ENCODE results near the gene ALOX5AP.
"Not testable (repeated sequence)": the region's sequence is repeated elsewhere in the genome, so short reads cannot be mapped to it uniquely, and the experiment has no call there.

Gene ALOX5AP

GRCh38 chr13:30743319-30744055, 8.1 kb downstream of the ALOX5AP start:
- H3K36me3 ChIP-seq: peaks cover 0 to 99% (median 91%) of the 10 kb centered on the region in 11 experiments; a peak in 20 of 22 replicates
- H3K27me3 ChIP-seq: no peaks in the 10 kb centered on the region
- no peak for TF ChIP-seq Cebpa-rat (IDR thresholded peaks at IDR 0.05)
- H3K9me3 ChIP-seq (replicated peaks in 1 of 11): peaks cover 0 to 8% (median 0%) of the 10 kb centered on the region in 11 experiments; a peak in 1 of 22 replicates
- peaks cover 47 to 93% (median 79%) of the 10 kb centered on the region in 10 experiments for H3K4me1 ChIP-seq
- H3K4me2 ChIP-seq: peak overlapping the region; percentile 64 to 99 (median 87)
- peaks cover 0 to 100% (median 91%) of the 10 kb centered on the region in 11 experiments; a peak in 16 of 22 replicates for H4K20me1 ChIP-seq
- H3K4me3 ChIP-seq: peak overlapping the region in 6 of 10 experiments; percentile 4 to 87 (median 30); a peak in 9 of 20 replicates
- peak overlapping the region in 10 of 11 experiments; percentile 43 to 77 (median 66); a peak in 20 of 22 replicates for H3K27ac ChIP-seq
- H3K9ac ChIP-seq: peak overlapping the region in 9 of 11 experiments; percentile 12 to 59 (median 45); a peak in 14 of 22 replicates

- Histone ChIP-seq H3K9me3 (replicated peaks in 1 of 11) (peaks cover 0 to 8% (median 0%) of the 10 kb centered on the region in 11 experiments; a peak in 1 of 22 replicates), H3K9ac (peak overlapping the region in 9 of 11 experiments; percentile 2 to 59 (median 46); a peak in 11 of 22 replicates), H4K20me1 (peaks cover 0 to 100% (median 93%) of the 10 kb centered on the region in 11 experiments; a peak in 16 of 22 replicates), H3K4me1 (peaks cover 41 to 92% (median 74%) of the 10 kb centered on the region in 10 experiments), H3K36me3 (peaks cover 0 to 99% (median 91%) of the 10 kb centered on the region in 11 experiments; a peak in 20 of 22 replicates), H3K4me3 (peak overlapping the region in 4 of 10 experiments; percentile 11 to 87 (median 38); a peak in 7 of 20 replicates), H3K4me2 (peak overlapping the region; percentile 64 to 99 (median 87)), H3K27ac (peak overlapping the region in 10 of 11 experiments; percentile 43 to 77 (median 66); a peak in 19 of 22 replicates), H3K27me3 (no peaks in the 10 kb centered on the region)
- TF ChIP-seq Cebpa-rat (IDR thresholded peaks at IDR 0.05): 0 out of 22 replicates have a peak, but pooled peaks of 1 of the 11 experiments have one; percentile 27
Measured at GRCh38 chr13:30744056-30744680, 8.8 kb downstream of the ALOX5AP start.

GRCh38 chr13:30744681-30745077, 9.3 kb downstream of the ALOX5AP start:
- Histone ChIP-seq H3K9ac (peak overlapping the region in 3 of 11 experiments; percentile 16 to 59 (median 55); a peak in 5 of 22 replicates), H3K4me1 (peaks cover 36 to 92% (median 69%) of the 10 kb centered on the region in 10 experiments), H3K36me3 (peaks cover 0 to 99% (median 91%) of the 10 kb centered on the region in 11 experiments; a peak in 20 of 22 replicates), H3K27ac (peak overlapping the region in 8 of 11 experiments; percentile 23 to 77 (median 66); a peak in 11 of 22 replicates), H3K4me2 (peak overlapping the region; percentile 64 to 99 (median 87)), H3K4me3 (peak overlapping the region in 2 of 10 experiments; percentile 9; a peak in 1 of 20 replicates), H3K9me3 (replicated peaks in 1 of 11) (peaks cover 0 to 8% (median 0%) of the 10 kb centered on the region in 11 experiments; a peak in 2 of 22 replicates), H3K27me3 (no peaks in the 10 kb centered on the region), H4K20me1 (peaks cover 0 to 100% (median 93%) of the 10 kb centered on the region in 11 experiments; a peak in 16 of 22 replicates)
- TF ChIP-seq Cebpa-rat (IDR thresholded peaks at IDR 0.05): no peak

GRCh38 chr13:30745906-30746686, 10.8 kb downstream of the ALOX5AP start:
- H4K20me1 ChIP-seq: peaks cover 0 to 100% (median 96%) of the 10 kb centered on the region in 11 experiments; a peak in 16 of 22 replicates
- TF ChIP-seq Cebpa-rat (IDR thresholded peaks at IDR 0.05): no peak
- H3K4me2 ChIP-seq: peak overlapping the region in 7 of 11 experiments; percentile 2 to 99 (median 90); a peak in 9 of 22 replicates
- H3K36me3 ChIP-seq: peaks cover 0 to 99% (median 96%) of the 10 kb centered on the region in 11 experiments; a peak in 20 of 22 replicates
- no peak overlapping the region for H3K4me3 ChIP-seq
- no peak overlapping the region for H3K9ac ChIP-seq
- peaks cover 23 to 95% (median 60%) of the 10 kb centered on the region in 10 experiments for H3K4me1 ChIP-seq
- H3K9me3 ChIP-seq (replicated peaks in 1 of 11): peaks cover 0 to 13% (median 0%) of the 10 kb centered on the region in 11 experiments; a peak in 3 of 22 replicates
- peak overlapping the region in 3 of 11 experiments; percentile 1 to 77 (median 17); a peak in 2 of 22 replicates for H3K27ac ChIP-seq
- H3K27me3 ChIP-seq: no peaks in the 10 kb centered on the region

- Histone ChIP-seq H3K4me1 (peaks cover 23 to 95% (median 59%) of the 10 kb centered on the region in 10 experiments), H3K27me3 (no peaks in the 10 kb centered on the region), H3K4me3 (no peak overlapping the region), H3K9me3 (replicated peaks in 1 of 11) (peaks cover 0 to 13% (median 0%) of the 10 kb centered on the region in 11 experiments; a peak in 3 of 22 replicates), H3K27ac (no peak overlapping the region), H4K20me1 (peaks cover 0 to 100% (median 99%) of the 10 kb centered on the region in 11 experiments; a peak in 16 of 22 replicates), H3K4me2 (peak overlapping the region in 2 of 11 experiments; percentile 87 to 99; a peak in 3 of 22 replicates), H3K36me3 (peaks cover 0 to 100% (median 100%) of the 10 kb centered on the region in 11 experiments; a peak in 20 of 22 replicates), H3K9ac (no peak overlapping the region)
- no peak for TF ChIP-seq Cebpa-rat (IDR thresholded peaks at IDR 0.05)
Measured at GRCh38 chr13:30746791-30747190, 11.4 kb downstream of the ALOX5AP start.

- H3K9ac ChIP-seq; H3K27me3 ChIP-seq; H3K27ac ChIP-seq; H3K9me3 ChIP-seq (replicated peaks in 1 of 11); H3K4me3 ChIP-seq: not testable (repeated sequence)
- peaks cover 0 to 100% (median 100%) of the 10 kb centered on the region in 11 experiments; a peak in 20 of 22 replicates for H3K36me3 ChIP-seq
- peak overlapping the region in 1 of 11 experiments; percentile 11; a peak in 1 of 22 replicates for H3K4me2 ChIP-seq
- H4K20me1 ChIP-seq: peaks cover 0 to 100% (median 100%) of the 10 kb centered on the region in 11 experiments; a peak in 16 of 22 replicates
- H3K4me1 ChIP-seq: peaks cover 23 to 95% (median 53%) of the 10 kb centered on the region in 10 experiments
Measured at GRCh38 chr13:30747845-30748244, 12.5 kb downstream of the ALOX5AP start.

GRCh38 chr13:30748717-30749116, 13.4 kb downstream of the ALOX5AP start:
- H3K9ac ChIP-seq: no peak overlapping the region
- peaks cover 0 to 5% (median 0%) of the 10 kb centered on the region in 11 experiments; a peak in 2 of 22 replicates for H3K9me3 ChIP-seq (replicated peaks in 1 of 11)
- H3K27ac ChIP-seq: no peak overlapping the region
- TF ChIP-seq Cebpa-rat (IDR thresholded peaks at IDR 0.05): no peak
- H3K27me3 ChIP-seq: no peaks in the 10 kb centered on the region
- H3K4me2 ChIP-seq: peak overlapping the region in 4 of 11 experiments; percentile 9 to 41 (median 20); a peak in 6 of 22 replicates
- H3K36me3 ChIP-seq: peaks cover 0 to 100% (median 100%) of the 10 kb centered on the region in 11 experiments; a peak in 20 of 22 replicates
- peaks cover 0 to 100% (median 100%) of the 10 kb centered on the region in 11 experiments; a peak in 16 of 22 replicates for H4K20me1 ChIP-seq
- peaks cover 14 to 94% (median 44%) of the 10 kb centered on the region in 10 experiments for H3K4me1 ChIP-seq
- no peak overlapping the region for H3K4me3 ChIP-seq
